Measurements from ENCODE around the gene CALML6. TPM values are rescaled to one million over a fixed set of nuclear protein-coding genes. Genes with fewer than 3 reads are reported as not detected.

The CALML6 gene
- total and polyA plus RNA-seq, 9 donors, result 0.04 to 0.43 (median 0.13) TPM; not detected in 2

DNA sequence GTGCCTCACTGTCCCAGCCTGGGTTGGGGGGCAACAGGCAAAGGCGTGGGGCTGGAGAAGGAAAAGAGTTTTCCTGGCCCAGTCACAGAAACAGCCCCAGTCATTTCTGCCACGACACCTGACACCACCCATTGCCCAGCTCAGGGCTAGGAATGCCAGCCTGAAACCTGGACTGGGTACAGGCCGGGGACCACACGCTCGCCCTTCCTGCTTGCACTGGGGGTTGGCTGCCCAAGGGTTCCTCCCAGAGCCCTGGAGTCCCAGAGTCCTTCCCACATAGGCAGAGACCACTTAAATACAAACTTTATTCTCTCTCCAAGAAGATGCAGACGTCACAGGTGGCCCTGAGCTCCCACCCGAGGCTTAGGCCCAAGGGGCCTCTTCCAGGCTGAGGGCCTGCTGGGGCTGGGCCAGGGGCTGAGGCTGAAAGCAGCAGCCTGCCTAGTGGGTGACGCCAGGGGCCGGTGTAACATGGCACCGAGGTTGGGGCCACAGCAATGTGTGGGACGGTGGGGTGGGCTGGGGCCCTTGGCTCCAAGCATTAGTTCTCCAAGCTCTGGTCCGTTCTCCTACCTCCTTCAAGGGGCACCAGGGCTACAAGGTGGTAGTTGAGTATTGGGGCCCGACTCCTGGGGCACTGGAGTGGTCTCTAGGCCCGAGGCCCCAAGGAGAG, 2.4 kb downstream of the CALML6 start:
- H3K27ac ChIP-seq, result no peak overlapping the region
- no peak overlapping the region for H3K4me3 ChIP-seq
- no peaks in the 10 kb centered on the region for H3K27me3 ChIP-seq
- no peak for TF ChIP-seq POLR2A (IDR thresholded peaks at IDR 0.05)
- no peak for TF ChIP-seq CTCF (IDR thresholded peaks at IDR 0.05)
- no peak for TF ChIP-seq EP300 (IDR thresholded peaks at IDR 0.05)
- H3K36me3 ChIP-seq, result no peaks in the 10 kb centered on the region
- peaks cover 6% of the 10 kb centered on the region for H3K4me1 ChIP-seq (ENCODE audit: insufficient read depth)
- intact Hi-C loops (cut with DNase I), result no loop called here
- DNase-seq, result peak in 1 of 5 donors; percentile 47
- whole genome bisulfite sequencing, 3 donors, result 90 to 93% (median 90%) methylated on average over 14 of the region's 14 CpGs
- no peaks in the 10 kb centered on the region for H3K9me3 ChIP-seq

GRCh38 chr1:1917995-1918900, 3.2 kb downstream of the CALML6 start:
- intact Hi-C loops (cut with DNase I), result no loop called here
- peak; percentile 39 to 72 (median 59) for DNase-seq
- WGBS, 3 donors, result 37 to 44% (median 42%) methylated on average over 35 to 46 of the region's 46 CpGs
- H3K4me1 ChIP-seq (ENCODE audit: insufficient read depth), result peaks cover 6% of the 10 kb centered on the region
- H3K36me3 ChIP-seq, result no peaks in the 10 kb centered on the region
- no peak overlapping the region for H3K27ac ChIP-seq
- no peaks in the 10 kb centered on the region for H3K27me3 ChIP-seq
- peak overlapping the region; percentile 44 for H3K4me3 ChIP-seq
- no peaks in the 10 kb centered on the region for H3K9me3 ChIP-seq
- no peak for TF ChIP-seq CTCF (IDR thresholded peaks at IDR 0.05)
- no peak for TF ChIP-seq EP300 (IDR thresholded peaks at IDR 0.05)
- no peak for TF ChIP-seq POLR2A (IDR thresholded peaks at IDR 0.05)

DNA sequence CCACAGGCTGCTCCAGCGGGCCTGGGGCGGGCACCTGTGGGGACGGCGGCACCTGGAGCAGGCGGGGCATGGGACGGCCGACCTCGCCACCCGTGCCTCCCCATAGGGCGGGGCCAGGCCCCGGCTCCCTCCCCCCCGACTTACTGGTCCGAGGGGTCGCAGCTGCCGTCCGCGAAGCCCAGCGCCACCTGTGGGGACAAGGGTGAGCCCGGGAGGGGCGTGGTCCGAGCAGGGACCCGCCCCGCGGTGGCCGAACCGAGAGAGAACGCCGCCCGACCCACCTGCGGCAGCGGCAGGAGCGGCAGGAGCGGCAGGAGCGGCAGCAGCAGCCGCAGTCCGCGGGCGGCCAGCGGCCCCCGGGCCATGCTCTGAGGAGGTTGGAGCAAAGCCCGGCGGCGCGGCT, 3.8 kb downstream of the CALML6 start, which contains the start of gene TMEM52:
TMEM52 (minus strand) TSS at position 379 of the 403 bp plus-strand sequence; CDS start at position 365, 14 bp downstream.
- H3K27ac ChIP-seq, result peak within 1 kb of the TSS in 1 of 2 donors; percentile 57
- H3K27me3 ChIP-seq, result no peaks in the 10 kb centered on the region
- peaks cover 6% of the 10 kb centered on the region for H3K4me1 ChIP-seq (ENCODE audit: insufficient read depth)
- intact Hi-C loops (cut with DNase I), result no loop called here
- DNase-seq, result no peak
- H3K9me3 ChIP-seq, result no peaks in the 10 kb centered on the region
- H3K36me3 ChIP-seq, result no peaks in the 10 kb centered on the region
- peak; percentile 35 for TF ChIP-seq POLR2A (IDR thresholded peaks at IDR 0.05)
- TF ChIP-seq EP300 (IDR thresholded peaks at IDR 0.05), result no peak
- TF ChIP-seq CTCF (IDR thresholded peaks at IDR 0.05), result no peak
- H3K4me3 ChIP-seq, result peak within 1 kb of the TSS; percentile 44
- WGBS, 3 donors, result 0 to 1% (median 1%) methylated on average over 16 to 44 of the region's 44 CpGs

DNA sequence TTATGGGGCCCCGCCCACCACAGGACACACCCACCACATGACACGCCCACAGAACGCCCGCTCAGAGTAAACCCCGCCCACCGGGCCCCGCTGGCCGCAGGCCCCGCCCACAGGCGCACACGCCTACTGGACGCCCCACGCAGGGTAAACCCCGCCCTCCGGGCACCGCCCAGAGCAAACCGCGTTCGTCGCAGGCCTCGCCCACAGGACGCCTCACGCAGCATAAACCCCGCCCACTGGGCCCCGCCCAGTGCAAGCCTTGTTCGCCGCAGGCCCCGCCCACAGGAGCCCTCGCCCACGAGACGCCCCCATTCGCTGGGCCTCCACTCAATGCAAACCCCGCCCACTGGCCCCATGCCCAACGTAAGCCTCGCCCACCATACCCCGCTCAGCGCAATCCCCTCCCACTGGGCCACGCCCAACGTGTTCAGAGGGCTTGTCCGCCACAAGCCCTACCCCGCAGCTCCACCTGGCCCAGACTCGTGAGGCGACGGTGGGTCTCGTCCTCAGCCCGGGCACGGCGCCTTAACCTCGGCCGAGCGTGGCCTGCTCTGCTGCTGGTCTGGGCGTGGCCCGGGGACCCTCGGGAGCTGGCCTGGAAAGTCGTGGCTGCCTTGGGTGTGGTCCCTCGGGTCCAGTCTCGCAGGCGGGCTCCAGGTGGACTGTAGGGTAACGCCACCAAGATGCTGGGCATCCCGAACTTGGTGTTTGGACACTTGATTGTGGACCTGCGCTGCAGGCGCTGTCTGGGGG, 4.4 kb downstream of the CALML6 start:
- Histone ChIP-seq H3K36me3 (no peaks in the 10 kb centered on the region), H3K27ac (peak overlapping the region in 1 of 2 donors; percentile 57), H3K4me1 (ENCODE audit: insufficient read depth) (peaks cover 6% of the 10 kb centered on the region), H3K27me3 (no peaks in the 10 kb centered on the region), H3K9me3 (no peaks in the 10 kb centered on the region), H3K4me3 (peak overlapping the region; percentile 44)
- 11 to 13% (median 11%) methylated on average over 48 to 62 of the region's 62 CpGs for WGBS, 3 donors
- intact Hi-C loops (cut with DNase I), result no loop called here
- TF ChIP-seq POLR2A (IDR thresholded peaks at IDR 0.05), result no peak
- TF ChIP-seq CTCF (IDR thresholded peaks at IDR 0.05), result no peak
- TF ChIP-seq EP300 (IDR thresholded peaks at IDR 0.05), result no peak
- DNase-seq, result peak; percentile 98 to 100 (median 100)
